Psoas muscle (tissue), 8 donors: ENCODE data around the gene CCDC78. TPM values are rescaled to one million over a fixed set of nuclear protein-coding genes. Genes with fewer than 3 reads are reported as not detected.

ENCODE experiments used
- ATAC-seq, 4 donors: fragments of 200-7000 bp; cut with Tn5 transposase; one replicate each; pipeline ENCODE4 v1.9.1; 2020; ENCODE audit warnings: moderate library complexity in 3 of 4, mild to moderate bottlenecking in 2 of 4
- DNase-seq, 2 donors: peaks; one replicate each; pipeline ENCODE4 v3.0.0-alpha.2; 2020
- H3K27ac ChIP-seq: fragments of 200-600 bp; one replicate; pipeline ENCODE4 v1.8.0; 2022
- H3K27me3 ChIP-seq, 3 donors: fragments of 200-600 bp in 1 of 3; one replicate each; pipeline versions ENCODE4 v1.6.1 to v1.8.0; 2013 to 2022; ENCODE audit warnings: low read length in 2 of 3, mild to moderate bottlenecking in 2 of 3, moderate library complexity in 1 of 3; ENCODE audit not compliant: insufficient read depth in 3 of 3
- H3K36me3 ChIP-seq, 2 donors: fragments of 200-600 bp in 1 of 2; one replicate each; pipeline versions ENCODE4 v1.6.1 to v1.8.0; 2013 to 2022; ENCODE audit warnings: low read depth in 1 of 2, mild to moderate bottlenecking in 1 of 2, moderate library complexity in 1 of 2; ENCODE audit not compliant: insufficient read depth in 1 of 2
- H3K4me1 ChIP-seq: fragments of 200-600 bp; one replicate; pipeline ENCODE4 v1.8.0; 2022
- H3K4me3 ChIP-seq: fragments of 200-600 bp; one replicate; pipeline ENCODE4 v1.8.0; 2022; ENCODE audit warnings: mild to moderate bottlenecking
- H3K9me3 ChIP-seq: fragments of 200-600 bp; one replicate; pipeline ENCODE4 v1.8.0; 2022
- WGBS, 3 donors: extraction: QIAGEN DNeasy Blood & Tissue Kit; methylation state at CpG; one replicate each; pipeline versions ENCODE4 v1.1.6 to v1.1.7; 2013; 5-methylcytosine and 5-hydroxymethylcytosine counted together
- intact Hi-C, 2 donors: fragments of 100-400 bp; cut with DNase I; formaldehyde crosslinking; loops; one replicate each; pipeline versions ENCODE4 v1.11.0 to v1.14.2; 2022
- polyA plus RNA-seq, 3 donors: library from polyadenylated mRNA; stranded (reverse); fragments of 200-250 nt; gene quantifications; one replicate each; pipeline ENCODE4 v1.2.3, GENCODE V29; 2013
- total RNA-seq, 4 donors: library from RNA; stranded (reverse); fragmentation: NEBNext Ultra II Directional in 2 of 4; extraction: Animal tissue kit (Norgen Biotek cat#: 25700) in 2 of 4; gene quantifications; one replicate each; pipeline versions ENCODE4 v1.2.1 to v1.2.4, GENCODE V29; 2021 to 2023
- TF ChIP-seq, protein P1 (sequence below): fragments of 200-600 bp; IDR thresholded peaks from one replicate; pipeline ENCODE4 v1.8.0; 2022; ENCODE audit warnings: antibody characterized with exemption
- donor health status: healthy with polysubstance abuse.
- donor health status: DM: no; HTN: no; CAD: no; lungs with moderate emphysema.
- donor health status: Bipolar disorder and iron deficiency.
- donor health status: healthy.
- donor health status: DM: yes; HTN: yes; CAD: no.
- donor health status: DM: no; HTN: no; CAD: no.
- donor health status: DM: no; HTN: no; CAD: no.
- donor health status: DM: yes; HTN: yes; CAD: no.

Gene CCDC78
- total and polyA plus RNA-seq, 7 donors = 0.11 to 0.16 (median 0.12) TPM; not detected in 4

DNA sequence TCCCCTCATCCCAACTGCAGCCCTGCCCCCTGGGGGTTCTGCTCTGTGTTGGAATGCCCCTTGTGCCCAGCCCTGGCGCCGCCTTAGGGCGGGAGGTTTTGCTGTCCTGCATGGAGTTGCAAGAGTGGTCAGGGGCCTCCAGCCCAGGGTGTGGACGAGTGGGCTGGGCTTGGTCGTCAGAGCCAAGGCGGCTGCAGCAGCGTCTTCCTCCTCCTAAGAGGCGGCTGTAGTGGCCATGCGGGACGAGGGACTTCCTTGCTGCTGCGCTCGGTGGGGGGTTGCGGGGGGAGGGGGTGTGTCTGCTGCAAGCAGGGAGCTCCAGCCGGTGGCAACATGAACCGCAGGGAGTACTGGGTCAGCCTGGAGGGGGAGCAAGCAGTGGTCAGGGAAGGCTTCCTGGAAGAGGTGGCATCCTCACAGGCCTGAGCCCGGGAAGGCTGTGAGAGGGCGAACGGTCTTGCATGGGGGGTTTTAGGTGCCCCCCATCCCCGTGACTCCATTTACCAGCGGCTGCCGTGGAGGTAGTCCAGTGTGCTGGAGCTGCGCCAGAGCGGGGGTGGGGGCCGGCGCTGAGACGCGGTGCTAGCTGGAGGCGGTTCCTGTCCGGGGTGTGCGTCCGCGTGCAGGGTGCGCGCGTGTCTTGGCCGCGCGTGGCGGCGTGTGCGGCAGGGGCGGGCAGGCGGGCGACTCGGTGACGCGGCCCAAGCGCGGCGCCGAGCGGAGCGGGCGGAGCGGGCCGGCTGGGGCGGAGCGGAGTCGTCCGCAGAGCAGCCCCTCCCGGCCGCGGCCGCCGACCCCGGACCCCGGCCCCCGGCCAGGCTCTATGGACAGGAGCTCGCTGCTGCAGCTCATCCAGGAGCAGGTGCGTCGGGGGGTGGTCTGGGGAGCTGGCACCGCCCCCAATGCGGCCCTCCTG lies 51.0 kb downstream of the CCDC78 start, which contains the start of gene RHBDL1:
Gene RHBDL1, plus strand, starts transcription at position 704 of the 916 bp plus-strand sequence. Its CDS starts 120 bp downstream, at position 824.
- Histone ChIP-seq H3K27ac (no peak within 1 kb of the TSS), H3K4me1 (peaks cover 7% of the 10 kb centered on the region), H3K27me3 (no peaks in the 10 kb centered on the region), H3K4me3 (peak within 1 kb of the TSS; percentile 46), H3K9me3 (no peaks in the 10 kb centered on the region), H3K36me3 (peaks cover 4 to 35% of the 10 kb centered on the region in 2 donors)
- 6 to 11% (median 7%) methylated on average over 34 to 73 of the region's 73 CpGs for whole genome bisulfite sequencing, 3 donors
- DNase-seq (peak in 1 of 2 donors; percentile 51), ATAC-seq (no peak)
- intact Hi-C loops = no loop called here
- TF ChIP-seq, protein P1, sequence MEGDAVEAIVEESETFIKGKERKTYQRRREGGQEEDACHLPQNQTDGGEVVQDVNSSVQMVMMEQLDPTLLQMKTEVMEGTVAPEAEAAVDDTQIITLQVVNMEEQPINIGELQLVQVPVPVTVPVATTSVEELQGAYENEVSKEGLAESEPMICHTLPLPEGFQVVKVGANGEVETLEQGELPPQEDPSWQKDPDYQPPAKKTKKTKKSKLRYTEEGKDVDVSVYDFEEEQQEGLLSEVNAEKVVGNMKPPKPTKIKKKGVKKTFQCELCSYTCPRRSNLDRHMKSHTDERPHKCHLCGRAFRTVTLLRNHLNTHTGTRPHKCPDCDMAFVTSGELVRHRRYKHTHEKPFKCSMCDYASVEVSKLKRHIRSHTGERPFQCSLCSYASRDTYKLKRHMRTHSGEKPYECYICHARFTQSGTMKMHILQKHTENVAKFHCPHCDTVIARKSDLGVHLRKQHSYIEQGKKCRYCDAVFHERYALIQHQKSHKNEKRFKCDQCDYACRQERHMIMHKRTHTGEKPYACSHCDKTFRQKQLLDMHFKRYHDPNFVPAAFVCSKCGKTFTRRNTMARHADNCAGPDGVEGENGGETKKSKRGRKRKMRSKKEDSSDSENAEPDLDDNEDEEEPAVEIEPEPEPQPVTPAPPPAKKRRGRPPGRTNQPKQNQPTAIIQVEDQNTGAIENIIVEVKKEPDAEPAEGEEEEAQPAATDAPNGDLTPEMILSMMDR = no peak

DNA sequence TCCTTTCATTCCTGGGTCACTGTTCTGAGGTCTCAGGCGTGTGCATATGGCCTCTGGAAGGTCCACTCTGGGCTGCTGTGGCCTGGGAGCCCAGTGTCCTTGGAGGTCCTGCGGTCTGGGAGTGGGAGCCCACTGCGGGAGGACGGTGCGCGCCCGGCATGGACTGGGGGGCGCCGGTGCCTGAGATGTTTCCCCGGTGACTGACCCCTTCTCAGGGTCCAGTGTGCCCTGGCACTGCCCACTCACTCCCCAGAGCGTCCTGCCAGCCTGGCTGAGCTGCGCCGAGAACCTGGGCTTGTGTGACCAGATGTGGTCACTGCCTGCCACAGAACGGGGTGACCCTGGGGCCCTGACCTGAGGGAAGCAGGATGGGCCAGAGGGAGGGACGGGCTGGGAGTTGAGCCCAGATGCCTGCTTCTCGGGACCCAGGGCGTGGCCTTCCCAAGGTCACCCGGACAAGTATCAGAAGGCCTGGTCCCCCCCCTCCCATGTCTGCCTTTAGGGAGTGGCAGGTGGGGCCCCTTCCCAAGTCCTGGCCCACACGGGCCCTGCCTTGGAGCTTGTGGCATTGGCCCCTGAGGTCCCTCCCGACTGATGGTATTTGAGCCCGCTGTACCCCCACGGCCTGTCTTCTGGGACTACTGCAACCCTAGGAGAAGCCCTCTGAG lies 51.9 kb downstream of the CCDC78 start:
- Histone ChIP-seq H3K4me3 (no peak overlapping the region), H3K27me3 (no peaks in the 10 kb centered on the region), H3K9me3 (no peaks in the 10 kb centered on the region), H3K36me3 (peaks cover 4 to 44% of the 10 kb centered on the region in 2 donors), H3K4me1 (peaks cover 8% of the 10 kb centered on the region), H3K27ac (no peak overlapping the region)
- intact Hi-C loops = no loop called here
- WGBS, 3 donors = 66 to 75% (median 67%) methylated on average over 21 to 22 of the region's 22 CpGs
- ATAC-seq = peak in 1 of 4 donors; percentile 15
- DNase-seq = no peak
- TF ChIP-seq, protein P1 = no peak

- Histone ChIP-seq H3K4me1 (peaks cover 16% of the 10 kb centered on the region), H3K27ac (no peak overlapping the region), H3K4me3 (no peak overlapping the region), H3K27me3 (no peaks in the 10 kb centered on the region), H3K36me3 (peaks cover 4 to 46% of the 10 kb centered on the region in 2 donors), H3K9me3 (no peaks in the 10 kb centered on the region)
- DNase-seq (no peak), ATAC-seq (no peak)
- 88 to 92% (median 88%) methylated on average over 17 to 18 of the region's 18 CpGs for WGBS, 3 donors
- TF ChIP-seq, protein P1 = no peak
- intact Hi-C loops = no loop called here
Measured at GRCh38 chr16:673399-673991, 52.7 kb downstream of the CCDC78 start.

- Histone ChIP-seq H3K27me3 (no peaks in the 10 kb centered on the region), H3K36me3 (peaks cover 4 to 46% of the 10 kb centered on the region in 2 donors), H3K9me3 (no peaks in the 10 kb centered on the region), H3K4me3 (no peak overlapping the region), H3K27ac (no peak overlapping the region), H3K4me1 (peaks cover 16% of the 10 kb centered on the region)
- ATAC-seq = no peak
- no peak for DNase-seq
- TF ChIP-seq, protein P1 = no peak
- intact Hi-C loops = no loop called here
- WGBS, 3 donors = 88 to 90% (median 90%) methylated on average over 21 of the region's 21 CpGs
Measured at GRCh38 chr16:672851-673250, 53.4 kb downstream of the CCDC78 start.

Other genes starting within 250 kb of the CCDC78 start
- 10 to 100 TPM; 15.5 to 32.1 (median 26.8) TPM for gene CAPN15, start 198.7 kb downstream of the CCDC78 start, total RNA-seq
- 10 to 100 TPM; 14.9 to 26.4 (median 22.6) TPM for gene CAPN15, start 198.7 kb downstream of the CCDC78 start, polyA plus RNA-seq
- not detected for gene PRR35, start 166.0 kb downstream of the CCDC78 start, total RNA-seq
- gene PRR35, start 166.0 kb downstream of the CCDC78 start, polyA plus RNA-seq = not detected
- gene NHLRC4, start 159.4 kb downstream of the CCDC78 start, total RNA-seq = under 1 TPM in 3 of 4 donors, not detected in 1; 0.19 to 0.39 (median 0.27) TPM
- under 1 TPM; 0.06 to 0.38 (median 0.27) TPM for gene NHLRC4, start 159.4 kb downstream of the CCDC78 start, polyA plus RNA-seq
- 10 to 100 TPM; 18.3 to 26.3 (median 22.0) TPM for gene PIGQ, start 156.5 kb downstream of the CCDC78 start, total RNA-seq
- gene PIGQ, start 156.5 kb downstream of the CCDC78 start, polyA plus RNA-seq = 10 to 100 TPM; 26.5 to 39.9 (median 27.2) TPM
- gene RAB40C, start 136.4 kb downstream of the CCDC78 start, total RNA-seq = 10 to 100 TPM; 12.3 to 20.2 (median 14.4) TPM
- gene RAB40C, start 136.4 kb downstream of the CCDC78 start, polyA plus RNA-seq = 10 to 100 TPM; 14.7 to 16.3 (median 15.7) TPM
- gene WFIKKN1, start 95.5 kb downstream of the CCDC78 start, total RNA-seq = 1 to 10 TPM in 2 of 4 donors, under 1 TPM in 2; 0.30 to 2.0 (median 0.82) TPM
- under 1 TPM; 0.31 to 0.61 (median 0.36) TPM for gene WFIKKN1, start 95.5 kb downstream of the CCDC78 start, polyA plus RNA-seq
- 10 to 100 TPM; 42.4 to 55.6 (median 48.4) TPM for gene METTL26, start 90.1 kb downstream of the CCDC78 start, total RNA-seq
- gene METTL26, start 90.1 kb downstream of the CCDC78 start, polyA plus RNA-seq = 10 to 100 TPM; 90.8 to 97.8 (median 96.4) TPM
- 10 to 100 TPM; 61.6 to 80.2 (median 68.9) TPM for gene MCRIP2, start 84.6 kb downstream of the CCDC78 start, total RNA-seq
- 100 to 1,000 TPM in 2 of 3 donors, 10 to 100 TPM in 1; 95.1 to 124 (median 108) TPM for gene MCRIP2, start 84.6 kb downstream of the CCDC78 start, polyA plus RNA-seq
- 1 to 10 TPM; 4.0 to 9.6 (median 8.1) TPM for gene WDR90, start 77.1 kb downstream of the CCDC78 start, total RNA-seq
- 1 to 10 TPM; 5.6 to 9.7 (median 6.4) TPM for gene WDR90, start 77.1 kb downstream of the CCDC78 start, polyA plus RNA-seq
- 10 to 100 TPM; 38.8 to 56.8 (median 48.8) TPM for gene RHOT2, start 58.3 kb downstream of the CCDC78 start, total RNA-seq
- 10 to 100 TPM; 47.7 to 75.8 (median 52.6) TPM for gene RHOT2, start 58.3 kb downstream of the CCDC78 start, polyA plus RNA-seq
- gene RHBDL1, start 50.8 kb downstream of the CCDC78 start, total RNA-seq = under 1 TPM; 0.13 to 0.42 (median 0.29) TPM
- under 1 TPM; 0.06 to 0.08 (median 0.08) TPM for gene RHBDL1, start 50.8 kb downstream of the CCDC78 start, polyA plus RNA-seq
- gene STUB1, start 46.0 kb downstream of the CCDC78 start, total RNA-seq = 100 to 1,000 TPM; 108 to 150 (median 115) TPM
- 100 to 1,000 TPM; 127 to 147 (median 134) TPM for gene STUB1, start 46.0 kb downstream of the CCDC78 start, polyA plus RNA-seq
- gene JMJD8, start 42.1 kb downstream of the CCDC78 start, total RNA-seq = 10 to 100 TPM; 19.1 to 27.5 (median 23.1) TPM
- gene JMJD8, start 42.1 kb downstream of the CCDC78 start, polyA plus RNA-seq = 10 to 100 TPM; 25.5 to 63.5 (median 41.5) TPM
- gene WDR24, start 36.0 kb downstream of the CCDC78 start, total RNA-seq = 10 to 100 TPM in 3 of 4 donors, 1 to 10 TPM in 1; 9.9 to 15.0 (median 12.1) TPM
- 10 to 100 TPM in 1 of 3 donors, 1 to 10 TPM in 2; 5.2 to 15.8 (median 8.8) TPM for gene WDR24, start 36.0 kb downstream of the CCDC78 start, polyA plus RNA-seq
- gene FBXL16, start 20.6 kb downstream of the CCDC78 start, total RNA-seq = under 1 TPM in 2 of 4 donors, not detected in 2; 0.08 TPM
- under 1 TPM; 0.04 to 0.16 (median 0.10) TPM for gene FBXL16, start 20.6 kb downstream of the CCDC78 start, polyA plus RNA-seq
- 10 to 100 TPM; 19.6 to 25.8 (median 22.8) TPM for gene METRN, start 11.3 kb downstream of the CCDC78 start, total RNA-seq
- gene METRN, start 11.3 kb downstream of the CCDC78 start, polyA plus RNA-seq = 10 to 100 TPM; 17.9 to 28.0 (median 27.4) TPM
- gene ANTKMT, start 5.3 kb downstream of the CCDC78 start, total RNA-seq = 10 to 100 TPM; 30.9 to 45.6 (median 34.5) TPM
- 10 to 100 TPM; 16.1 to 56.0 (median 26.3) TPM for gene ANTKMT, start 5.3 kb downstream of the CCDC78 start, polyA plus RNA-seq
- 1 to 10 TPM in 1 of 4 donors, under 1 TPM in 3; 0.42 to 1.6 (median 0.71) TPM for gene HAGHL, start 663 bp upstream of the CCDC78 start, total RNA-seq
- 1 to 10 TPM in 1 of 3 donors, under 1 TPM in 2; 0.38 to 4.4 (median 0.58) TPM for gene HAGHL, start 663 bp upstream of the CCDC78 start, polyA plus RNA-seq
- gene CIAO3, start 14.6 kb upstream of the CCDC78 start, total RNA-seq = 10 to 100 TPM; 12.3 to 25.9 (median 23.6) TPM
- gene CIAO3, start 14.6 kb upstream of the CCDC78 start, polyA plus RNA-seq = 10 to 100 TPM; 26.7 to 43.0 (median 38.9) TPM
- under 1 TPM in 1 of 4 donors, not detected in 3; 0.17 TPM for gene MSLN, start 34.3 kb upstream of the CCDC78 start, total RNA-seq
- gene MSLN, start 34.3 kb upstream of the CCDC78 start, polyA plus RNA-seq = under 1 TPM; 0.03 to 0.10 (median 0.08) TPM
- 10 to 100 TPM in 1 of 4 donors, 1 to 10 TPM in 3; 4.4 to 10.9 (median 7.6) TPM for gene RPUSD1, start 61.9 kb upstream of the CCDC78 start, total RNA-seq
- 10 to 100 TPM; 11.7 to 25.7 (median 25.2) TPM for gene RPUSD1, start 61.9 kb upstream of the CCDC78 start, polyA plus RNA-seq
- gene CHTF18, start 62.2 kb upstream of the CCDC78 start, total RNA-seq = 1 to 10 TPM; 2.5 to 4.5 (median 4.0) TPM
- gene CHTF18, start 62.2 kb upstream of the CCDC78 start, polyA plus RNA-seq = 1 to 10 TPM; 1.7 to 8.4 (median 2.2) TPM
- not detected for gene GNG13, start 74.3 kb upstream of the CCDC78 start, total RNA-seq
- gene GNG13, start 74.3 kb upstream of the CCDC78 start, polyA plus RNA-seq = not detected
- gene LMF1, start 244.5 kb upstream of the CCDC78 start, total RNA-seq = 1 to 10 TPM; 4.0 to 9.0 (median 6.8) TPM
- 1 to 10 TPM; 1.9 to 2.7 (median 2.7) TPM for gene LMF1, start 244.5 kb upstream of the CCDC78 start, polyA plus RNA-seq